GM18867 (cell line): ENCODE results near the gene IGFN1.
A peak's percentile ranks its signal among the peaks of the same experiment; 100 is the strongest.

Source experiments
- ATAC-seq: cut with Tn5 transposase; IDR thresholded peaks from one replicate; pipeline ENCODE4 v1.9.1; 2021; ENCODE audit warnings: mild to moderate bottlenecking, moderate library complexity; ENCODE audit not compliant: unreplicated experiment

IGFN1 gene

DNA sequence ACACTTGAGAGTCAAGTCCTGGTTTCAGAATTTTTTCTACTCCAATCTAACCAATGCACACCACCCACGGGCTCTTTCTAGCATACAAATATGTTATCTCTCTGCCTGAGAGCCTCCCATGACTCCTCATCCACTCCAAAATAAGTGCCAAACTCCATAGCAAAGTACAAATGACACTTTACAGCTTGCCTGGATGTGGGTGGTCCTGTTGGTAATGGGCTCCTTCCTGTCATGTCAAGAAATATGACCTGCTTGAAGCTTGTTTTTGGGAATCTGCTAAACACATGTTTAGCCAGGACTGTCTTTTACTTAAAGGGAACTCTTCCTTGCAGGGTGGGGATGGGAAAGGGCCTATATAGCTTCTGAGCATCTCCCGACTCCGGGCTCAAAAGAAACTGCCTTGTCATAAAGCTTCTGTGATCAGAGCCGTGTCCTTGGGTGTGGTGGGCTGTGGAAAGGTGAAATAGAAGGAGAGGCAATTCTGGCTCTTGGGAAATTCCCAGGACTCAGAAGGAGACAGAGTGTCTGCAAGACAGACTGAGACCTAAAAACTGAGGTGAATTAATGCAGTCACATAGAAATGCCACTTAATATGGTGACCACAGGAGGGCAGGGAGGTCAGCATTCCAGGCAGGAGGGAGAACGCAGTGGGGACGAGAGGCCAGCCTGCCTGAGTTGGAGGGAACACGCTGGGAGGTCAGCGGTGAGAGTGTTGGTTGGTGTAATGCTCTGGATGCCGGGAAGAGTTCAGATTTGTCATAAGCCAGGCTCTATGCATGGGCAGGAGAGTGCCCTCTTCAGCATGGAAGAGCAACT is 6.1 kb upstream of the IGFN1 start:
- ATAC-seq = peak; percentile 47

DNA sequence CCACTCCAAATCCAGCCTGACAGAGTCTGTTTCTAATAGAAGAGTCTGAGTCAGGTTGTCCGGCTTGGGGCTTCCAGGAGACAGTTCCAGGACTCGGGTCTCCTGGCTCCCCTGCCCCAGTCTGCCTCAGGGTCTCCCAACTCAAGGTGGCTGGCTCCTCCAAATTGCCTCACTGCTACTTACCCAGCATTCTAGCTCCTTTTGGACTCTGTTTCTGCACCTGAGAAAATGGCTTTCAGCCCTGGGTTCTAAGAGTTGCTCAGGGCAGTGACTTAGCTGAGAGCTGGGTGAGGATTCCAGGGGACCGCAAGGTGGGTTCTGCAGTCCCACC is 5.5 kb upstream of the IGFN1 start:
- ATAC-seq = no peak

GRCh38 chr1:201185527-201186128 is 5.0 kb upstream of the IGFN1 start:
- no peak for ATAC-seq

- no peak for ATAC-seq
Measured at GRCh38 chr1:201186192-201186591, 4.4 kb upstream of the IGFN1 start.

- ATAC-seq = no peak
Measured at GRCh38 chr1:201189085-201189484, 1.5 kb upstream of the IGFN1 start.

DNA sequence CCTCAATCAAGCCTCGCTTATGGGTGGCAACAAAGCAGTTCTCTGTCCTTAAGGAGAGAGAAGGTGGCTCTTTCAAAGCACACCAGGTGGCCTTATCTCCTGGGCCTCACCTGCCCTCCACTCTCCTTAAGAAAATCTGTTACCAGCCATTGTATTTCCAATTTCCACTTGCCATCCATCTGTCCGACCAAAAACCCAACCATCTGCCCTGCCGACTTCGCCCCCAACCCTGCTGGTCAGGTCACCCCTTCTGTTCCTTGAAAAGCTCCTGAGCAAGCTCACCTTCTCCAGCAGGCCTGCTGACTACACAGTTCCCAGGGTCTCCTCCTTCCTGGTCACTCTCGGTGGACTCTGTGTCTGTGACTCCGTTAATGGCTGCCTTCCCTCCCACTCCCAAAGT is 619 bp upstream of the IGFN1 start:
- ATAC-seq = no peak

GRCh38 chr1:201191653-201192260 is 1.1 kb downstream of the IGFN1 start:
- ATAC-seq = no peak

GRCh38 chr1:201192261-201192788 is 1.7 kb downstream of the IGFN1 start:
- ATAC-seq = no peak

- ATAC-seq = no peak
Measured at GRCh38 chr1:201194046-201194445, 3.4 kb downstream of the IGFN1 start.

- no peak for ATAC-seq
Measured at GRCh38 chr1:201198598-201198997, 8.0 kb downstream of the IGFN1 start.

- ATAC-seq = no peak
Measured at GRCh38 chr1:201205036-201205435, 14.4 kb downstream of the IGFN1 start.

GRCh38 chr1:201206176-201206575 is 15.6 kb downstream of the IGFN1 start:
- no peak for ATAC-seq

DNA sequence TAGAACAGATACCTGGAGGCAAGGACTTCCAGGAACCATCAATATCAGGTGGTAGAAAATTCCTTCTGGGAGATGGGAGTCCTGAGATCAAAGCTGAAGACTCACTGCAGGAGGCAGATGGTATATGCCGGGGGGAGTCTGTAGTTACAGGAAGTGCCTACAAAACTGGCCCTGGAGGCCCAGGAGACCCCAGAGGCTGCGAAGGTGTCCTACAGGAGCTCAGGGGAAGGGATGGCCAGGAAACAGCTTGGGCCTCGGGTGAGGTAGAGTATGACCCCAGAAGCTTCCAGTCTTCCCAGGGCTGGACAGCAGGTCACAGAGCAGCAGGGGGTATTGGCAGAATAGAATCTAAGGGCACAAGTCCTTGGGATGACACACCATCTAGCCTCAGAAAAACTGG is 16.4 kb downstream of the IGFN1 start:
- no peak for ATAC-seq

- no peak for ATAC-seq
Measured at GRCh38 chr1:201208236-201208635, 17.6 kb downstream of the IGFN1 start.

DNA sequence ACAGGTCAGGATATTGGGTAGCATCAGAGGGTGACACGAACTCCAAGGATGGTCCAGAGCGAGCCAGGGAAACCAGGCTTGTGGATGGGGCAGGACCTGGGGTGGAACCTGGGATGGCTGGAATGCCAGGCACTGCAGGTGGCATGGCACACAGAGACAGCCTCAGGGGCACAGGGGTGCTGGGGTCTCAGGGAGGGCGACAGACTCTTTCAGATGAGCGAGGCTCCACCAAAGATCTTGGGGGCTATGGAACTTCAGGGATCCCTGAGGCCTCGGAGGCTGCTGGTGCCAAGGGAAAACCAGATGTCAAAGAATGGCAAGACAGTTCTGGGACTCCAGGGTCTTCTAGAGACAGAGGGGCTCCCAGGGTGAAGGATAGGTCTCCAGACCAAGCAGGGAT is 21.4 kb downstream of the IGFN1 start:
- no peak for ATAC-seq

DNA sequence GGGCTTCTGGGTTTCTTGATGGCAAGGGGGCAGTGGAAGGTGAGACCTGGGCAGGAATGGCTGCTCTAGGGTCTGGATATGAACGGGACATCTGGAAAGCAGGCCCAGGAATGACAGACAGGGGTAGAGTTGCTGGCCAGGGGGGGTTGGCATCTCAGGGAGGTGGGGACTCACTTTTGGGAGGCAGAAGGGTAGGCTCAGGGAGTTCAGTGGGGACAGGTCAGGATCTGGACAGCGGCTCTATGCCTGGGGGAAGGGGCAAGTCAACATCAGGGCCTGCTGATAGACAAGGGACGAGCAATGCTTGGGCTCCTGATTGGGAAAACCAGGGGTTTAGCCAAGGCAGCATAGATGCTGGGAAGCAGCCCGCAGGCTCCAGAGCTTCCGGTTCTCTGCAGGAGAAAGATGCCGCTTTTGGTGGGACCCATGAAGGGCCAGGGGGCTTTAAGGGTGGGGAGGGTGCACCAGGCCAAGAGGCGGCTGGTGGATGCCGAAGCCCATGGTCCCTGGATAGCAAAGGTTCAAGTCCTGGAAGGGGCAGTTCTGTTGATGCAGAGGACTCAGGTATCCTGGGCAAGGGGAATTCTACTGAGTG is 21.9 kb downstream of the IGFN1 start:
- ATAC-seq = no peak

DNA sequence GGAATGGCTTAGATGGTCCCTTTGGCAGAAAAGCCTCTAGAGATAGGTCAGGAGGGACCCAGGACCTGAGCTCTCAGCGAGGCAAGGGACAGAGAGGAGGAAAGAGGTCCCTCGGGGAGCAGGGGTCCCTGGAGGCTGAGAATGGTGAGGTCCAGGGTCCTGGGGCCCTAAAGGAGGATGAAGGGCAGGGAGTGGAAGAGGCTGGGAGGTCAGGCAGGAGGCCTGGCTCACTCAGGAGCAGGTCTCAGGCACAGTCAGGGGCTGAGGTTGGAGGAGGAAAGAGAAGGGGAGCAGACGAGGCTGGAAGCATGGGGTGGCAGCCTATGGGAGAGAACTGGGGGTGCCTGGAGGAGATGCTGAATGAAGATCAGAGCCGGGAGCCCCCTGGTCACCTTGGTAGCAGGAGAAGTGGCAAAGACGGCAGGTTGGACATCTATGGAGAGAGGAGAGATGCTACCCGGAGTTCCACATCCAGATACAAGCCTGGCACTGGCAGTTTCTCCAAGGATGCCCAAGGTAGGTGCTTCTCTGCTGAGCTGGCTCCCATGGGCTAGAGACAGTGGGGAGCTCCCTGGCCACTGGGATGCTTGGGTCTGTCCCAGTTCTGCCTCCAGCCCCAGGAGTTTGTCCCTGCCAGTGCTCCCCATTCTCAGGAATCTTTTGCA is 22.6 kb downstream of the IGFN1 start:
- no peak for ATAC-seq

- no peak for ATAC-seq
Measured at GRCh38 chr1:201213926-201214325, 23.3 kb downstream of the IGFN1 start.

- ATAC-seq = no peak
Measured at GRCh38 chr1:201214461-201214860, 23.8 kb downstream of the IGFN1 start.

GRCh38 chr1:201214886-201215285 is 24.3 kb downstream of the IGFN1 start:
- ATAC-seq = no peak
